Neural cell (in vitro differentiated cells): ENCODE data around the gene MARK3. TPM values are rescaled to one million over a fixed set of nuclear protein-coding genes. Genes with fewer than 3 reads are reported as not detected.

Source experiments
- H2AFZ ChIP-seq: fragments of 200-600, 300-800 bp; sonication (generic), shearing (Covaris generic); 2 replicates; pipeline ENCODE4 v1.6.0; 2014; ENCODE audit warnings: low read depth, mild to moderate bottlenecking, antibody characterized with exemption, low read length, moderate library complexity
- H3F3A ChIP-seq: fragments of 200-600 bp; shearing (Covaris generic); 2 replicates; pipeline ENCODE4 v1.6.1; 2016; ENCODE audit warnings: mild to moderate bottlenecking, moderate library complexity, mixed read lengths, antibody characterized with exemption, low read length; ENCODE audit not compliant: insufficient read depth, poor library complexity, severe bottlenecking
- H3K27ac ChIP-seq: fragments of 200-600, 300-800 bp; sonication (generic), shearing (Covaris generic); 2 replicates; pipeline ENCODE4 v1.5.1; 2014; ENCODE audit warnings: mild to moderate bottlenecking, low read length, moderate library complexity
- H3K27me3 ChIP-seq: fragments of 300-800, 200-600 bp; sonication (generic), shearing (Covaris generic); 2 replicates; pipeline ENCODE4 v1.6.0; 2014; ENCODE audit warnings: mild to moderate bottlenecking, low read depth, low read length, moderate library complexity; ENCODE audit not compliant: insufficient read depth
- H3K36me3 ChIP-seq: fragments of 300-800, 200-600 bp; sonication (generic), shearing (Covaris generic); 2 replicates; pipeline ENCODE4 v1.5.1; 2014; ENCODE audit warnings: mild to moderate bottlenecking, antibody characterized with exemption, low read length, moderate library complexity; ENCODE audit not compliant: insufficient read depth
- H3K4me2 ChIP-seq: fragments of 300-800, 200-600 bp; sonication (generic), shearing (Covaris generic); 2 replicates; pipeline ENCODE4 v1.6.0; 2014; ENCODE audit warnings: mild to moderate bottlenecking, low read length
- H3K4me3 ChIP-seq: fragments of 300-800, 200-600 bp; sonication (generic), shearing (Covaris generic); 2 replicates; pipeline ENCODE4 v1.5.1; 2014; ENCODE audit warnings: mild to moderate bottlenecking, low read length, moderate library complexity
- H3K79me2 ChIP-seq: fragments of 200-600 bp; shearing (Covaris generic); replicated peaks from 2 replicates; pipeline ENCODE4 v1.6.0; 2014; ENCODE audit warnings: mild to moderate bottlenecking, low read length, moderate library complexity; ENCODE audit not compliant: insufficient read depth
- H3K9ac ChIP-seq: fragments of 300-800, 200-600 bp; sonication (generic), shearing (Covaris generic); 2 replicates; pipeline ENCODE4 v1.6.1; 2016; ENCODE audit warnings: mild to moderate bottlenecking, low read length, mixed read lengths
- H3K9me2 ChIP-seq: fragments of 200-600 bp; shearing (Covaris generic); 2 replicates; pipeline ENCODE4 v1.6.1; 2016; ENCODE audit warnings: mild to moderate bottlenecking, low read length, mixed read lengths; ENCODE audit not compliant: insufficient read depth
- H3K9me3 ChIP-seq: fragments of 200-600, 300-800 bp; sonication (generic), shearing (Covaris generic); 2 replicates; pipeline ENCODE4 v1.6.1; 2016; ENCODE audit warnings: mild to moderate bottlenecking, mixed run types, low read length, moderate library complexity, mixed read lengths
- H4K20me1 ChIP-seq: fragments of 200-600 bp; shearing (Covaris generic); 2 replicates; pipeline ENCODE4 v1.6.1; 2016; ENCODE audit warnings: mild to moderate bottlenecking, mixed run types; ENCODE audit not compliant: insufficient read depth
- EP300 ChIP-seq: fragments of 450-650 bp; conservative IDR thresholded peaks from 2 replicates; pipeline ENCODE4 v1.6.1; 2014; ENCODE audit warnings: antibody characterized with exemption, mild to moderate bottlenecking, moderate library complexity; ENCODE audit not compliant: poor library complexity, severe bottlenecking
- EZH2 ChIP-seq: fragments of 200-600, 300-800 bp; shearing (Covaris generic), sonication (generic); IDR thresholded peaks from 2 replicates; pipeline ENCODE4 v1.6.1; 2014; ENCODE audit warnings: antibody characterized with exemption, low read length, borderline replicate concordance, mild to moderate bottlenecking; ENCODE audit not compliant: insufficient read depth, poor library complexity, severe bottlenecking
- MXI1 ChIP-seq: fragments of 450-650 bp; conservative IDR thresholded peaks from 2 replicates; pipeline ENCODE4 v1.6.1; 2014; ENCODE audit warnings: antibody characterized with exemption, mild to moderate bottlenecking; ENCODE audit not compliant: poor library complexity, severe bottlenecking
- POLR2AphosphoS5 ChIP-seq: IDR thresholded peaks from 2 replicates; pipeline ENCODE4 v1.6.1; 2012
- RAD21 ChIP-seq: fragments of 450-650 bp; conservative IDR thresholded peaks from 2 replicates; pipeline ENCODE4 v1.6.1; 2014; ENCODE audit warnings: antibody characterized with exemption, mild to moderate bottlenecking, moderate library complexity
- SMC3 ChIP-seq: fragments of 450-650 bp; conservative IDR thresholded peaks from 2 replicates; pipeline ENCODE4 v1.6.1; 2014; ENCODE audit warnings: antibody characterized with exemption, mild to moderate bottlenecking, moderate library complexity; ENCODE audit not compliant: poor library complexity
- TAF1 ChIP-seq: IDR thresholded peaks from 2 replicates; pipeline ENCODE4 v1.6.1; 2012; ENCODE audit warnings: low read depth
- polyA plus RNA-seq: library from polyadenylated mRNA; depleted of rRNA; stranded (reverse); fragments of >200 nt; gene quantifications from 2 replicates; pipeline ENCODE4 v1.2.3, GENCODE V29; 2014
- TF ChIP-seq, protein P1 (sequence below): IDR thresholded peaks from 2 replicates; pipeline ENCODE4 v1.6.1; 2012; ENCODE audit warnings: borderline replicate concordance
- TF ChIP-seq, protein P2 (sequence below): fragments of 450-650 bp; IDR thresholded peaks from 2 replicates; pipeline ENCODE4 v1.5.1; 2014; ENCODE audit warnings: antibody characterized with exemption, mild to moderate bottlenecking, moderate library complexity; ENCODE audit not compliant: poor library complexity, severe bottlenecking

Gene MARK3
- polyA plus RNA-seq, 1 donor from 2014 or later = 158 TPM

DNA sequence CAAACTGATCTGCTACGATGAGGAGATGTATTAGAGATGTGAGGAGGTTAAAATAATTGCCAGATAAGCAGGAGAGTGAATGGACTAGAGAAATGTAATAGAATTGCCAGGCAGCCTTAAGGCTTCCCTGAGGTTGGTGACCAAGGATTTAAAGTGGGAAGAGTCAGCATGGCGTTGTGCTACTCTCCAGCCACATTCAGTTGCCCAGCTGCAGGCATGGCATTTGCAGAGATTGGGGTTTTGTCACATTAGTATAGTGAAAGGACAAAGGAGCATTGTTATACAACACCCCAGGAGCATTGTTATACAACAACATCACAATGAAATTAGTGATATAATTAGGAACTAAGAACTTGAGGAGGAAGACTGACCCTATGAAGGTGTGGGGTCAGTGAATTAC, 31.7 kb downstream of the MARK3 start:
- Histone ChIP-seq H2AFZ (no peak overlapping the region), H3K27me3 (no peaks in the 10 kb centered on the region), H3K4me2 (no peak overlapping the region), H3K27ac (no peak overlapping the region), H3K36me3 (no peaks in the 10 kb centered on the region), H3K9ac (no peak overlapping the region), H3K4me3 (no peak overlapping the region), H3K9me2 (no peaks in the 10 kb centered on the region), H3F3A (no peaks in the 10 kb centered on the region), H4K20me1 (no peaks in the 10 kb centered on the region), H3K79me2 (peaks cover 15% of the 10 kb centered on the region), H3K9me3 (no peaks in the 10 kb centered on the region)
- TF ChIP-seq MXI1 = no peak
- TF ChIP-seq SMC3 = no peak
- TF ChIP-seq RAD21 = no peak
- no peak for TF ChIP-seq EP300
- TF ChIP-seq, protein P1, sequence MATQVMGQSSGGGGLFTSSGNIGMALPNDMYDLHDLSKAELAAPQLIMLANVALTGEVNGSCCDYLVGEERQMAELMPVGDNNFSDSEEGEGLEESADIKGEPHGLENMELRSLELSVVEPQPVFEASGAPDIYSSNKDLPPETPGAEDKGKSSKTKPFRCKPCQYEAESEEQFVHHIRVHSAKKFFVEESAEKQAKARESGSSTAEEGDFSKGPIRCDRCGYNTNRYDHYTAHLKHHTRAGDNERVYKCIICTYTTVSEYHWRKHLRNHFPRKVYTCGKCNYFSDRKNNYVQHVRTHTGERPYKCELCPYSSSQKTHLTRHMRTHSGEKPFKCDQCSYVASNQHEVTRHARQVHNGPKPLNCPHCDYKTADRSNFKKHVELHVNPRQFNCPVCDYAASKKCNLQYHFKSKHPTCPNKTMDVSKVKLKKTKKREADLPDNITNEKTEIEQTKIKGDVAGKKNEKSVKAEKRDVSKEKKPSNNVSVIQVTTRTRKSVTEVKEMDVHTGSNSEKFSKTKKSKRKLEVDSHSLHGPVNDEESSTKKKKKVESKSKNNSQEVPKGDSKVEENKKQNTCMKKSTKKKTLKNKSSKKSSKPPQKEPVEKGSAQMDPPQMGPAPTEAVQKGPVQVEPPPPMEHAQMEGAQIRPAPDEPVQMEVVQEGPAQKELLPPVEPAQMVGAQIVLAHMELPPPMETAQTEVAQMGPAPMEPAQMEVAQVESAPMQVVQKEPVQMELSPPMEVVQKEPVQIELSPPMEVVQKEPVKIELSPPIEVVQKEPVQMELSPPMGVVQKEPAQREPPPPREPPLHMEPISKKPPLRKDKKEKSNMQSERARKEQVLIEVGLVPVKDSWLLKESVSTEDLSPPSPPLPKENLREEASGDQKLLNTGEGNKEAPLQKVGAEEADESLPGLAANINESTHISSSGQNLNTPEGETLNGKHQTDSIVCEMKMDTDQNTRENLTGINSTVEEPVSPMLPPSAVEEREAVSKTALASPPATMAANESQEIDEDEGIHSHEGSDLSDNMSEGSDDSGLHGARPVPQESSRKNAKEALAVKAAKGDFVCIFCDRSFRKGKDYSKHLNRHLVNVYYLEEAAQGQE = no peak
- TF ChIP-seq TAF1 = no peak
- no peak for TF ChIP-seq EZH2
- TF ChIP-seq POLR2AphosphoS5 = no peak
- TF ChIP-seq, protein P2, sequence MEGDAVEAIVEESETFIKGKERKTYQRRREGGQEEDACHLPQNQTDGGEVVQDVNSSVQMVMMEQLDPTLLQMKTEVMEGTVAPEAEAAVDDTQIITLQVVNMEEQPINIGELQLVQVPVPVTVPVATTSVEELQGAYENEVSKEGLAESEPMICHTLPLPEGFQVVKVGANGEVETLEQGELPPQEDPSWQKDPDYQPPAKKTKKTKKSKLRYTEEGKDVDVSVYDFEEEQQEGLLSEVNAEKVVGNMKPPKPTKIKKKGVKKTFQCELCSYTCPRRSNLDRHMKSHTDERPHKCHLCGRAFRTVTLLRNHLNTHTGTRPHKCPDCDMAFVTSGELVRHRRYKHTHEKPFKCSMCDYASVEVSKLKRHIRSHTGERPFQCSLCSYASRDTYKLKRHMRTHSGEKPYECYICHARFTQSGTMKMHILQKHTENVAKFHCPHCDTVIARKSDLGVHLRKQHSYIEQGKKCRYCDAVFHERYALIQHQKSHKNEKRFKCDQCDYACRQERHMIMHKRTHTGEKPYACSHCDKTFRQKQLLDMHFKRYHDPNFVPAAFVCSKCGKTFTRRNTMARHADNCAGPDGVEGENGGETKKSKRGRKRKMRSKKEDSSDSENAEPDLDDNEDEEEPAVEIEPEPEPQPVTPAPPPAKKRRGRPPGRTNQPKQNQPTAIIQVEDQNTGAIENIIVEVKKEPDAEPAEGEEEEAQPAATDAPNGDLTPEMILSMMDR = no peak

DNA sequence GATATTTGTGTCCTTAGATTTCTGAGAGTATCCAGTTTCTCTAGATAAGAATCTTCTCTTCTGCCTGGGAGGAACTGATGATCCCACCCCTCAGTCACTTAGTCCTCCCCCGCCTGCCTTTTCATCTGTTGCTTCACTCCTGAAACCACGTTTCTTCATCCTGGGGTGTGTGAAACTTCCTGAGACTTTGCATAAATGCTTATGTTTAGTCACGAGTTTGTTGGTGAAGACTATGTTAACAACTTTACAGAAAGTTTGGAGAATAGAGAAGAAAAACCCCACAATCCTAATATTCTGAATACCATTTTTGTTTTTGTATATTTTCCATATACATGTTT, 33.2 kb downstream of the MARK3 start:
- Histone ChIP-seq H4K20me1 (no peaks in the 10 kb centered on the region), H3K9me3 (no peaks in the 10 kb centered on the region), H3K27me3 (no peaks in the 10 kb centered on the region), H3K27ac (no peak overlapping the region), H2AFZ (no peak overlapping the region), H3K9me2 (no peaks in the 10 kb centered on the region), H3K36me3 (no peaks in the 10 kb centered on the region), H3K4me3 (no peak overlapping the region), H3K9ac (no peak overlapping the region), H3K4me2 (no peak overlapping the region), H3K79me2 (peaks cover 18% of the 10 kb centered on the region), H3F3A (no peaks in the 10 kb centered on the region)
- TF ChIP-seq MXI1 = no peak
- TF ChIP-seq, protein P2 = no peak
- no peak for TF ChIP-seq SMC3
- TF ChIP-seq, protein P1 = no peak
- TF ChIP-seq RAD21 = no peak
- no peak for TF ChIP-seq EZH2
- TF ChIP-seq POLR2AphosphoS5 = no peak
- TF ChIP-seq TAF1 = no peak
- no peak for TF ChIP-seq EP300
